HG03558 (cell line): ENCODE results near the gene COL9A1.

Experiments used
- ATAC-seq: cut with Tn5 transposase; IDR thresholded peaks from one replicate; pipeline ENCODE4 v1.9.1; 2021; ENCODE audit warnings: moderate number of reproducible peaks; ENCODE audit not compliant: unreplicated experiment; ENCODE audit errors: extremely low read depth

Gene COL9A1

GRCh38 chr6:70241031-70241430 lies 61.9 kb downstream of the COL9A1 start:
- no peak for ATAC-seq

DNA sequence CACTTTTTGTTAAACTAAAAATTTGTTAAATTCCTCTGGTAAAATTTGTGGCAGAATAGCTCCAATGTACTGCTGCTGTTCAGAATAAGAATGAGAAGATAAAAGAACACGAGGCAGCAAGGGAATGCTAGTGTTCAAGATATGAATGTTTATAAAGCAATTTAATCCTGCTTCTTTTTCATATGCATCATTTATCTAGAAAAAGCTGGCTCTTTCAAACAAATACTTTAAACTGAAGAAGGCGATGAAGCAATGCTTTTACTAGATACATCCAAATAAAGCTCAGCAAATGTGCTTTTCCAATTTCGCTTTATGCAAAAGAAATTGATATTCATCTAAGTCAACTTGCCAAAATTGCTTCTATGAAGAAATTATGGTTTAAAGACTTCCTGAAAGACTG lies 66.5 kb downstream of the COL9A1 start:
- no peak for ATAC-seq

GRCh38 chr6:70234561-70235236 lies 68.2 kb downstream of the COL9A1 start:
- ATAC-seq: no peak

- no peak for ATAC-seq
These were observed 71.6 kb downstream of the COL9A1 start for GRCh38 chr6:70231311-70231710.

- ATAC-seq: no peak
These were observed 77.8 kb downstream of the COL9A1 start for GRCh38 chr6:70225055-70225454.

DNA sequence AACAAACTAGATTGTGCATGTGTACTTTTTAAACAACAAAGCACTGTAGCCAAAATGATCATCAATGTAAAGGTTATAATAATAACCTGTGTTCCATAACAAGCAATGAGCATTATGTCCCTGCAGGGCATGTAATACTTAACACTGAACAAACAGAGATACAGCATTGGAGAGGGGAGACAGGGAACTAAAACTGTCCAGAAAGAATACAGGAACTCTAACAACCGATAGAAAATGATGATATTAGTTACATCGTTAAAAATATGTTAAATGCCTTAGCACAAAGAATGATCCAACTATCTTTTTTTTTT lies 80.5 kb downstream of the COL9A1 start:
- ATAC-seq: no peak

GRCh38 chr6:70221715-70222438 lies 81.0 kb downstream of the COL9A1 start:
- no peak for ATAC-seq

DNA sequence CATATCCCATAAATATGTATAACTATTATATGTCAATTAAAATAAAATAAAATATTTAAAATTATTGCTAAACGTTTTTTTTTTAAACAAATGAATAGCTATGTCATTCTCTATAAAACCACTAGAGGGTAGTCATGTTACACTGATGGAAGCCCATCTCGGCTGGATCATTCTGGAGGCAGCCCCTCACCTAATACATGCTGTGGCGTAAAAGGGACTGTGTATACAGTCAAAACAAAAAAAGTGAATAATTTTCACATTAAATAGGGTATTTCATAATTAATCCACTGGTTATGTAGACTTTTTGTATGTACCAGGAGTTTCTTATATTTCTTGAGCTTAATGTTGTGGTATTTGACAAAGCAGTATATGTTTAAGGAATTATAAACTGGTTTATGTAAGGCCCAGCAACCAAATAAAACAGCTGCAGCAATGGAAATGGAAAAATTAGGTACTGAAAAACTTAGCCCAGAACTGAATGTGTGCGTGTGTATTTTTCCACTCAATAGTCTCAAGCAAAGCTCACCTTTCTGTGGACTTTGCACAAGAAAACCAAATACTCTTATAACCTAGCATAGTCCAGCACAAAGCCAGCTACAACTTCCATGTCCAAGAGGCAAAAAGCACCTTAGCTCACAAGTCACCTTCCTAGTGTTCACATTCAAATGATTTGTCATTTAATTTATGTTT lies 81.7 kb downstream of the COL9A1 start:
- ATAC-seq: no peak

DNA sequence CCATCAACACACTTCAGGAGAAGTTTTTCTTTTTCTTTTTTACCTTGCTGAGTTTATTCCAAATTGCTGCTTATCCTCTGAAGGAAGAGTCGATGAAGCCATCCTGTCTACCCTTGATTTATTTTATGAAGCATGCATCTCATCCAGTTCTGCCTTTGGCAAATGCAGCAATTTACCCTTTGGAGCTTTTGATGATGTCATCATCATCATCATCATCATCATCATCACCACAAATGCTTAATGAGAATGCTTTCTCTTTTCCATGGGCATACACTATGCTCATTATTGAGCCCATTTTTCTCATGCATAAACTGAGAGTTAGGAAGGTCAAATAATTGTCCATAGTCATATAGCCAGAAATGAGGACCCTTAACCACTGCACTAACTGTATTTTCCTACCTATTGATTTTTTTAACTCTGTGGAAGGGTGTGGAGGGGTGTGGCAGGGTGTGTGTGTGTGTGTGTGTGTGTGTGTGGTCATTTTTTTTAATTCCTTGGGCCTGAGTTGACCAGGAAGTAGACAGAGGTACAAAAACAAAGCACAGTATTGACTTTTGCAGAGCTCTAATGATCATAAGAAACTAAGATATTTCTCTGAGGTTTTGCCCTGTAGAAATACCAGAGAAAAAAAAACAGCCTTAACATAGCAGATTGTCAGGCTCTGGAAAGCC lies 82.8 kb downstream of the COL9A1 start:
- no peak for ATAC-seq

- no peak for ATAC-seq
These were observed 86.1 kb downstream of the COL9A1 start for GRCh38 chr6:70216767-70217166.

DNA sequence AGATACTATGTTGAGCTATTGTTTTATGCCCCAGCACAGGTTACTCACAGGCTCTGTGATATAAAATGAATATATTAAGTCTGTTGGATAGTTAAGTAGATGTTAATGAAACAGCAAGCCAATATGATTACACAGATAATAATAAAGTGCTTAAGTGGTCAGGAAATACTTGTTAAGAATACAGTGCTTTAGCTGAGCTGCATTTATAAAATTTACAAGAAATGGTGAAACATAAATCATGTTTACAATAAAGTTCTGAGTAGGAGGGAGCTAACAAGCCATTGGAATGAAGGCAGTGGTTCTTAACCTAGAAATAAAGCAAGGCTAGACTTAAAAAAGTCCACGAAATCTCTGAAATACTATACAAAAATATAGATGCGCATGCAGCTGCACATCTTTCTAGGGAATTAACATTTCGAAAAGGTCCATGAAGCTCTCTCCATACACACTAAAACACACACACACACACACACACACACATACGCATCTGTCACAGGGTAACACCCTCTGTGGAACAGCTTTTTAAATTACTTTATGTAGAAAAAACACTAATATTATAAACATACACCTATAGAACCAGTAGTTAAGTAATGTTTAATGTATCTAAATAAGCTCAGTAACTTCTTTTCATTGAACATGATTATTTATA lies 87.3 kb downstream of the COL9A1 start:
- ATAC-seq: no peak

- ATAC-seq: no peak
These were observed 92.4 kb downstream of the COL9A1 start for GRCh38 chr6:70210462-70210861.

- no peak for ATAC-seq
These were observed 94.6 kb downstream of the COL9A1 start for GRCh38 chr6:70208235-70208790.

DNA sequence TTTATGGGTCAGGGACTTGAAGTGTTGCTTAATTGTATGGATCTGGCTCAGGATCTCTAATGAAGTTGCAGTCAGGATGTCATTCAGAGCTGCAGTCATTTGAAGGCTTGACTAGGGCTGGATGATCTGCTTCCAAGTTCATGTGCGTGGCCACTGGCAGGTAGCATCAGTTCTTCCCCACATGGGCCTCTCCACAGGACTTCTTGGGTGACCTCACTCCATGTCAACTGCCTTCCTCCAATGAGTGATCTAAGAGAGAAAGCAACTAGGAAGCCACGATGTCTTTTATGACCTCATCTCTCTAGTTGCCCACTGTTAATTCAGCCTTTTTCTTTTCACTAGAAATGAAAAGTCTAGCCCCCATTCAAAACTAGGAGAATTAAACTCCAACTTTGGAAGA lies 104.1 kb downstream of the COL9A1 start:
- no peak for ATAC-seq

GRCh38 chr6:70196531-70196930 lies 106.4 kb downstream of the COL9A1 start:
- ATAC-seq: no peak

- no peak for ATAC-seq
These were observed 108.5 kb downstream of the COL9A1 start for GRCh38 chr6:70194421-70194820.

DNA sequence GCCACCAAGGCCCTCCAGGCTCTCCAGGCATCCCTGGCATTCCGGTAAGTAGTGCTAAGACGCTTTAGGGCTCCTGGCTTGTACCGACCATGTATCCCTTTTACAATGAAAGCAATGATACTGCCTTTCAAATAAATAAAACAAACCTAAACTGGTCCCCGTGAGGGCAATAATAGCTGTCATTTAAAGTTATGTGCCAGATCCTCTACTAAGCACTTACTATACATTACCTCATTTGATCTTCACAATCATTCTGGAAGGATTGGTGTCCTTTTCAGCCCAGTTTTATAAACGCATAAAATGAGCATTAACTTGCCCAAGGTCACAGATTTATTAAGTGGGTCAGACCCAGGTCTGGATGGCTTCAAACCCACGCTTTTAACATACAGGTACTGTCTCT lies 114.7 kb downstream of the COL9A1 start:
- ATAC-seq: no peak

- ATAC-seq: no peak
These were observed 116.4 kb downstream of the COL9A1 start for GRCh38 chr6:70186461-70186860.

DNA sequence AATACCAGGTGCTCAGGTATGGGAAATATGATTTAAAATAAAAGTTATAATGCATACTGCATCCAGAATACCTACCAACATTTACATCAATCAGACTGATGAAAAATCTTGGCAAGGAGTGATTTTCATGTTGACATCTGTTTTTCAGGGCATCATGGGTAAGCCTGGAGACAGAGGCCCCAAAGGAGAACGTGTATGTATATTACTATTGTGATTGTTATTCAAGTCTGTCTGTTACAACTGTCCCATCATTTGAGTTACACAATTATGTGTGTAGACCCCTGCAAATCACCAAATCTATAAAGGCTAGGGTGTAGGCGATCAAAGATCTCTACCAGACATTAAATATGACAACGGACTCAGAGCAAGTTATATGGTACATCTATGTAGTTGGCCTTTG lies 118.2 kb downstream of the COL9A1 start:
- ATAC-seq: no peak

DNA sequence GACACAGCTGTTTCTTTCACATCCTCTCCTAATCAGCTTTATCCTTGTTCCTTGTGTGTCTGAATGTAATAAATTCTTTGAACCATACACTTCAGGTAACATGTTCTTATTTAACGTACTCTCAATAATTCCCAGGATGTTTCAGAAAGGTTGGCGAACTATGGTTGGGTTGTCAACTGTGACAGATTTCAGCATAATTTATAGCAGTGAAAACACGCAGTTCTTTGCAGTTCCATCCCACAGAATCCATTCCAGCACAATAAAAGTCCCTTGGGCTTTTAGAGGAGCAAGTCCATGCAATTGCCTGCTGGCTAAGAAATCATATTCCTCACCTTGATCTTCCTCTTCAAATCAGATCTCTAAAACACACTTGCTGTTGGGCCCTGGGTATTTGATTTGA lies 119.3 kb downstream of the COL9A1 start:
- no peak for ATAC-seq
